Stimulated activated CD8-positive, alpha-beta memory T cell treated with anti-CD3 and anti-CD28 coated beads, Interleukin-4, amount 100 ng/mL, for 24 hours (primary cell): ENCODE data around the gene KIF1B.
A peak's percentile ranks its signal among the peaks of the same experiment; 100 is the strongest.

Experiments used
- DNase-seq: peaks from one replicate; pipeline ENCODE4 v3.0.0-alpha.2; 2020; ENCODE audit warnings: low read depth

The KIF1B gene, protein sequence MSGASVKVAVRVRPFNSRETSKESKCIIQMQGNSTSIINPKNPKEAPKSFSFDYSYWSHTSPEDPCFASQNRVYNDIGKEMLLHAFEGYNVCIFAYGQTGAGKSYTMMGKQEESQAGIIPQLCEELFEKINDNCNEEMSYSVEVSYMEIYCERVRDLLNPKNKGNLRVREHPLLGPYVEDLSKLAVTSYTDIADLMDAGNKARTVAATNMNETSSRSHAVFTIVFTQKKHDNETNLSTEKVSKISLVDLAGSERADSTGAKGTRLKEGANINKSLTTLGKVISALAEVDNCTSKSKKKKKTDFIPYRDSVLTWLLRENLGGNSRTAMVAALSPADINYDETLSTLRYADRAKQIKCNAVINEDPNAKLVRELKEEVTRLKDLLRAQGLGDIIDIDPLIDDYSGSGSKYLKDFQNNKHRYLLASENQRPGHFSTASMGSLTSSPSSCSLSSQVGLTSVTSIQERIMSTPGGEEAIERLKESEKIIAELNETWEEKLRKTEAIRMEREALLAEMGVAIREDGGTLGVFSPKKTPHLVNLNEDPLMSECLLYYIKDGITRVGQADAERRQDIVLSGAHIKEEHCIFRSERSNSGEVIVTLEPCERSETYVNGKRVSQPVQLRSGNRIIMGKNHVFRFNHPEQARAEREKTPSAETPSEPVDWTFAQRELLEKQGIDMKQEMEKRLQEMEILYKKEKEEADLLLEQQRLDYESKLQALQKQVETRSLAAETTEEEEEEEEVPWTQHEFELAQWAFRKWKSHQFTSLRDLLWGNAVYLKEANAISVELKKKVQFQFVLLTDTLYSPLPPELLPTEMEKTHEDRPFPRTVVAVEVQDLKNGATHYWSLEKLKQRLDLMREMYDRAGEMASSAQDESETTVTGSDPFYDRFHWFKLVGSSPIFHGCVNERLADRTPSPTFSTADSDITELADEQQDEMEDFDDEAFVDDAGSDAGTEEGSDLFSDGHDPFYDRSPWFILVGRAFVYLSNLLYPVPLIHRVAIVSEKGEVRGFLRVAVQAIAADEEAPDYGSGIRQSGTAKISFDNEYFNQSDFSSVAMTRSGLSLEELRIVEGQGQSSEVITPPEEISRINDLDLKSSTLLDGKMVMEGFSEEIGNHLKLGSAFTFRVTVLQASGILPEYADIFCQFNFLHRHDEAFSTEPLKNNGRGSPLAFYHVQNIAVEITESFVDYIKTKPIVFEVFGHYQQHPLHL (N-terminal part only)

GRCh38 chr1:10209905-10210810, at the start of gene KIF1B:
KIF1B (plus strand) TSS chr1:10210570; CDS start chr1:10232329, 21,759 bp downstream.
- peak; percentile 95 for DNase-seq

- DNase-seq: no peak
These were observed 49.4 kb upstream of the KIF1B start for GRCh38 chr1:10160907-10161490.

GRCh38 chr1:10161541-10162290, 48.7 kb upstream of the KIF1B start:
- DNase-seq: no peak

- no peak for DNase-seq
These were observed 41.4 kb upstream of the KIF1B start for GRCh38 chr1:10168912-10169514.

GRCh38 chr1:10170239-10170574, 40.2 kb upstream of the KIF1B start:
- no peak for DNase-seq

DNA sequence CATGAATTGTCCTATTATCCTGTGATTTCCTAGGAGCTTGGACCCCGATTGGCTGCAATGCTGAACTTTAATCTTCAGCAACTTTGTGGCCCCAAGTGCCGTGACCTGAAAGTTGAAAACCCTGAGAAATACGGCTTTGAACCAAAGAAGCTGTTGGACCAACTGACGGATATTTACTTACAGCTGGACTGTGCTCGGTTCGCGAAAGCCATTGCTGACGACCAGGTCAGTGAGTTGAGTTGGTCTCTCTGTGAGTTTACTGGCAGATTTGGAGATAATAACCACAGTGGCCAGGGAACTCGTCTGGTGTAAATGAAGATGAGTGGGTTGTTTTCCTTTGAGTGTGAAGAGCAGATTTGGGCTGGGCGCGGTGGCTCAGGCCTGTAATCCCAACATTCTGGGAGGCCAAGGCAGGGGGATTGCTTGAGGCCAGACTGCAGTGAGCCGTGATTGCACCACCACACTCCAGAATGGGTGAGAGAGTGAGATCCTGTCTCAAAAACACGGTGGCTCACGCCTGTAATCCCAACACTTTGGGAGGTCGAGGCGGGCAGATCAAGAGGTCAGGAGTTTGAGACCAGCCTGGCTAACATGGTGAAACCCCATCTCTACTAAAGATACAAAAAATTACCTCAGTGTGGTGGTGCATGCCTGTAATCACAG, 39.1 kb upstream of the KIF1B start:
- DNase-seq: no peak

GRCh38 chr1:10171995-10172669, 38.2 kb upstream of the KIF1B start:
- no peak for DNase-seq

- no peak for DNase-seq
These were observed 36.8 kb upstream of the KIF1B start for GRCh38 chr1:10173582-10173981.

DNA sequence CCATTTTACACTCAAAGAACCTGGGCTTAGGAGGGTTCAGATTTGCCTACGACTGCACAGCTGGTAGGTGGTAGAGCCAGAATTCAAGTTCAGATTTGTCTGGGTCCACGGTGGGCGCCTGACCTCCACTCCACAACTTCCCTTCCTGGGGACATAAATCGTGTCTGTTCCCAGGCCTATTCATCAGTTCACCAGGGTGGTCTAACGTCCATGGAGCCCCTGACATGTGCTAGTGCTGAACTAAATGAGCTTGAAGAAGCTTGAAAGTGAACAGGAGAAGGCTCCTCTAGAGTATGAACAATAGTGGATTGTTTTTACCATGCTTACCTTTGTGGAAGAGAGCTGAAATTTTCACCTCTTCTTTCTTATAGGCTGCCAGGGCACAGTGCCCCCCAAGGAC, 32.5 kb upstream of the KIF1B start:
- no peak for DNase-seq

GRCh38 chr1:10178597-10179405, 31.6 kb upstream of the KIF1B start:
- DNase-seq: no peak

DNA sequence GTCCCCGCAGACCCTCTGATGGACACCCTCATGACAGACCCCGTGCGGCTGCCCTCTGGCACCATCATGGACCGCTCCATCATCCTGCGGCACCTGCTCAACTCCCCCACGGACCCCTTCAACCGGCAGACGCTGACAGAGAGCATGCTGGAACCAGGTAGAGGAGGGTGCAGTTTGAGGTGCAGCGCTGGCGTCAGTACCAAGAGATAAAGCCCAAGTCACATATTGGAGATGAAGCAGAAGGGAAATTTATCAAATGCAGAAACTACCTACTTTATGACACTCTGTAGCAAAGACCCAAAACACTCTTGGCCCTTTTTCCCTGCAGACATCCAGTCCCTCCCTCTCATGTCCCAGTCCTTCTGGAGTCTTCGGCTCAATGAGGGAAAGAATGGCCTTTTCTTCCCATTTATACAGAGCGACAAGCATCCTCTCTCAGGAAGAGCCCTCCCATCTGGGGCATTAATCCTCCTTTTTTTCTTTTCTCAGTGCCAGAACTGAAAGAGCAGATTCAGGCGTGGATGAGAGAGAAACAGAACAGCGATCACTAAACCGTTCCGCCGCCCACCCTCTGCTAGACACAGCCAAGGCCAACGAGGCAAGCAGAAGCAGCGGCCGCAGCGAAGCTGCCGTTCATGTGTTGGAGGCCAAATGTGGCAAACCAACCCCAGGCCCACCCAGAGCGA, 30.8 kb upstream of the KIF1B start:
- DNase-seq: no peak

GRCh38 chr1:10181154-10181553, 29.2 kb upstream of the KIF1B start:
- DNase-seq: no peak

GRCh38 chr1:10185759-10186158, 24.6 kb upstream of the KIF1B start:
- DNase-seq: no peak

DNA sequence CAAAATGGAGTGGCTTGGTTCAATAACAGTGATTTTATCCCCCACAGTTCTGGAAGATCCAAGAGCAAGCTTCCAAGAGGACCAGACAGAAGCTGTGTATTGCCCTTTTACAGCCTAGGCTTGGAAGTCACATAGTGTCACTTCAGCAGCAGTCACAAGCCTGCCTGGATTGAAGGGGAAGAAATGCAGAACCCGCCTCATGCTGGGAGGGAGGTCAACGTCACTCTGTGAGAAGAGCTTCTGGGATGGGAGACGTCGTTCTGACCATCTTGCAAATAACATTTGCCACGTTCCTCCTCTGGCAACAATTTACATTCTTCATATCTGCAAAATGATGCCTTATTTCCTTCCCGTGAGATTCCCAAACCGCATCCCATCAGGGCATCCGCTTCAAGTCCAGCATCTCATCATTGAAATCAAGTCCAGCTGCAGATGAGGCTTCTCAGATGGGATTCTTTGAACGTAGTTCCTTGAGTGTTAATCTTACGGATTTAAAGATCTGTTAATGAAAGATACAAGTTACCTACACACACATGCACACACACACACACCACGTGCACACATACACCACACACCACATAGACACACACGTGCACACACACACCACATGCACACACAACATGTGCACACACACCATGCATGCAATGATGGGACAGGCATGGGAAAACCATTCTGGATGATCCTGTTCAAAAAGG, 23.9 kb upstream of the KIF1B start:
- DNase-seq: no peak

- DNase-seq: no peak
These were observed 23.4 kb upstream of the KIF1B start for GRCh38 chr1:10187026-10187334.

- DNase-seq: no peak
These were observed 22.2 kb upstream of the KIF1B start for GRCh38 chr1:10188133-10188650.

- no peak for DNase-seq
These were observed 20.7 kb upstream of the KIF1B start for GRCh38 chr1:10189659-10190058.
